Fibroblast of lung (primary cell): ENCODE results near the gene OTOGL. TPM values are rescaled to one million over a fixed set of nuclear protein-coding genes. Genes with fewer than 3 reads are reported as not detected.
A peak's percentile ranks its signal among the peaks of the same experiment; 100 is the strongest.

Experiments
- DNase-seq, 2 donors: peaks; one replicate each; pipeline versions ENCODE4 v3.0.0 to v3.0.0-alpha.2; 2010; ENCODE audit warnings: low read depth in 2 of 2
- H2AFZ ChIP-seq: 2 replicates; pipeline ENCODE4 v1.5.1; 2012; ENCODE audit warnings: low read length, control low read depth, inconsistent platforms
- H3K27ac ChIP-seq: 2 replicates; pipeline ENCODE4 v1.5.1; 2011; ENCODE audit warnings: low read length, control low read depth; ENCODE audit not compliant: insufficient read depth
- H3K27me3 ChIP-seq: 2 replicates; pipeline ENCODE4 v1.5.1; 2011; ENCODE audit warnings: mild to moderate bottlenecking, low read length; ENCODE audit not compliant: control insufficient read depth, insufficient read depth
- H3K36me3 ChIP-seq: 2 replicates; pipeline ENCODE4 v1.5.1; 2011; ENCODE audit warnings: low read length; ENCODE audit not compliant: control insufficient read depth, insufficient read depth
- H3K4me1 ChIP-seq: 2 replicates; pipeline ENCODE4 v1.5.1; 2011; ENCODE audit warnings: low read length; ENCODE audit not compliant: control insufficient read depth, insufficient read depth; ENCODE audit errors: extremely low read depth
- H3K4me2 ChIP-seq: 2 replicates; pipeline ENCODE4 v1.5.1; 2011; ENCODE audit warnings: low read length, control low read depth; ENCODE audit not compliant: insufficient read depth; ENCODE audit errors: extremely low read depth
- H3K4me3 ChIP-seq, 4 experiments: fragments of 200-600 bp in 1 of 4; sonication (generic) in 1 of 4; replicated peaks in 1 of 4; 2 replicates each; pipeline ENCODE4 v1.5.1; 2011 to 2016; ENCODE audit warnings: low read length in 4 of 4, low read depth in 3 of 4, mild to moderate bottlenecking in 3 of 4, control low read depth in 2 of 4, inconsistent platforms in 1 of 4, mixed read lengths in 1 of 4; ENCODE audit not compliant: insufficient read depth in 1 of 4; ENCODE audit errors: control extremely low read depth in 1 of 4
- H3K79me2 ChIP-seq: 2 replicates; pipeline ENCODE4 v1.5.1; 2012; ENCODE audit warnings: mild to moderate bottlenecking, low read length, inconsistent platforms; ENCODE audit not compliant: control insufficient read depth, insufficient read depth
- H3K9ac ChIP-seq: 2 replicates; pipeline ENCODE4 v1.5.1; 2011; ENCODE audit warnings: mild to moderate bottlenecking, low read length, control low read depth; ENCODE audit not compliant: insufficient read depth
- H3K9me3 ChIP-seq: 2 replicates; pipeline ENCODE4 v1.5.1; 2012; ENCODE audit warnings: low read depth, low read length; ENCODE audit not compliant: control insufficient read depth, insufficient read depth
- H4K20me1 ChIP-seq: 2 replicates; pipeline ENCODE4 v1.5.1; 2011; ENCODE audit warnings: low read length; ENCODE audit not compliant: control insufficient read depth, insufficient read depth; ENCODE audit errors: extremely low read depth
- CTCF ChIP-seq, 2 donors: IDR thresholded peaks in 1 of 2; conservative IDR thresholded peaks in 1 of 2; 1 replicate in 1 of 2; 2 replicates in 1 of 2; pipeline ENCODE4 v1.5.1; 2011 to 2012; ENCODE audit warnings: low read length in 2 of 2, control low read depth in 1 of 2, inconsistent platforms in 1 of 2, low read depth in 1 of 2, mild to moderate bottlenecking in 1 of 2
- EZH2 ChIP-seq: IDR thresholded peaks from 2 replicates; pipeline ENCODE4 v1.5.1; 2012; ENCODE audit warnings: low read length, control low read depth, mild to moderate bottlenecking; ENCODE audit errors: missing control alignments
- polyA minus RNA-seq: library from RNA; depleted of rRNA, polyadenylated mRNA; stranded (reverse); fragments of >200 nt; gene quantifications from 2 replicates; pipeline ENCODE4 v1.2.3, GENCODE V29; 2011; ENCODE audit warnings: low replicate concordance
- polyA plus RNA-seq, 2 donors: library from polyadenylated mRNA; depleted of rRNA in 1 of 2; stranded (reverse) in 1 of 2; unstranded in 1 of 2; fragments of >200 nt; gene quantifications; 2 replicates each; pipeline ENCODE4 v1.2.1, GENCODE V29; 2011 to 2012; ENCODE audit warnings: missing spikeins in 1 of 2
- total RNA-seq: library from RNA; depleted of rRNA; stranded (reverse); fragments of >200 nt; gene quantifications from 2 replicates; pipeline ENCODE4 v1.2.1, GENCODE V29; 2014

The OTOGL gene
- total RNA-seq (under 0.01 and 0.17 TPM in 2 replicates), polyA plus RNA-seq (0.08 and 0.15 TPM in 2 replicates), polyA minus RNA-seq (not detected in 2 replicates)
- polyA plus RNA-seq (2012) = 0.03 and 0.07 TPM in 2 replicates

- Histone ChIP-seq H4K20me1 (no peaks in the 10 kb centered on the region), H3K27me3 (no peaks in the 10 kb centered on the region), H3K4me3 (no peak within 1 kb of the TSS), H3K79me2 (no peaks in the 10 kb centered on the region), H3K36me3 (no peaks in the 10 kb centered on the region), H3K9ac (no peak within 1 kb of the TSS), H3K27ac (no peak within 1 kb of the TSS), H2AFZ (no peak within 1 kb of the TSS), H3K4me1 (no peaks in the 10 kb centered on the region), H3K4me2 (no peak within 1 kb of the TSS), H3K9me3 (no peaks in the 10 kb centered on the region)
- DNase-seq = no peak
- TF ChIP-seq CTCF (conservative IDR thresholded peaks at IDR 0.05 in 1 of 2, IDR thresholded peaks at IDR 0.05 in 1 of 2; ENCODE audit: low read depth in 1 of 2, low read length in 2 of 2) (no peak), EZH2 (no peak)
These were observed at the start of gene OTOGL for GRCh38 chr12:80099259-80099658. Gene OTOGL, plus strand, starts transcription at chr12:80099537. Its CDS starts 109,895 bp downstream, at chr12:80209432.

GRCh38 chr12:80050236-80050635 is 49.1 kb upstream of the OTOGL start:
- DNase-seq = peak in 1 of 2 donors; percentile 44
- H3K36me3 ChIP-seq = no peaks in the 10 kb centered on the region
- H2AFZ ChIP-seq = no peak overlapping the region
- no peaks in the 10 kb centered on the region for H3K27me3 ChIP-seq
- H3K4me3 ChIP-seq = no peak overlapping the region
- H3K4me2 ChIP-seq = no peak overlapping the region
- no peak overlapping the region for H3K9ac ChIP-seq
- H3K9me3 ChIP-seq = no peaks in the 10 kb centered on the region
- peaks cover 6% of the 10 kb centered on the region for H3K4me1 ChIP-seq
- TF ChIP-seq EZH2 = no peak
- TF ChIP-seq CTCF (conservative IDR thresholded peaks at IDR 0.05 in 1 of 2, IDR thresholded peaks at IDR 0.05 in 1 of 2; ENCODE audit: low read depth in 1 of 2, low read length in 2 of 2) = no peak
- H4K20me1 ChIP-seq = no peaks in the 10 kb centered on the region
- no peaks in the 10 kb centered on the region for H3K79me2 ChIP-seq
- no peak overlapping the region for H3K27ac ChIP-seq

GRCh38 chr12:80053051-80053790 is 46.1 kb upstream of the OTOGL start:
- H4K20me1 ChIP-seq = no peaks in the 10 kb centered on the region
- DNase-seq = peak; percentile 96
- no peak overlapping the region for H3K9ac ChIP-seq
- H3K36me3 ChIP-seq = no peaks in the 10 kb centered on the region
- peaks cover 3% of the 10 kb centered on the region for H3K4me1 ChIP-seq
- H3K4me3 ChIP-seq = no peak overlapping the region
- H3K79me2 ChIP-seq = no peaks in the 10 kb centered on the region
- H2AFZ ChIP-seq = no peak overlapping the region
- H3K9me3 ChIP-seq = no peaks in the 10 kb centered on the region
- H3K4me2 ChIP-seq = peak overlapping the region; percentile 41
- H3K27ac ChIP-seq = peak overlapping the region; percentile 11
- TF ChIP-seq EZH2 (no peak), CTCF (conservative IDR thresholded peaks at IDR 0.05 in 1 of 2, IDR thresholded peaks at IDR 0.05 in 1 of 2; ENCODE audit: low read depth in 1 of 2, low read length in 2 of 2) (no peak)
- no peaks in the 10 kb centered on the region for H3K27me3 ChIP-seq
